Spleen (tissue), 7 donors: ENCODE data around the gene ST3GAL3.

Experiments used
- CTCF ChIP-seq, 11 experiments: fragments of 200-600 bp in 7 of 11; fragments of 450-650 bp in 4 of 11; sonication (generic) in 4 of 11; IDR thresholded peaks in 8 of 11; conservative IDR thresholded peaks in 3 of 11; 1 replicate in 7 of 11; 2 replicates in 4 of 11; pipeline versions ENCODE4 v1.4.0 to v1.8.0; 2016 to 2021; ENCODE audit warnings: antibody characterized with exemption in 11 of 11, inconsistent platforms in 4 of 11, mild to moderate bottlenecking in 1 of 11
- POLR2A ChIP-seq, 3 donors: fragments of 450-650 bp; IDR thresholded peaks; one replicate each; pipeline ENCODE4 v1.5.1; 2017; ENCODE audit warnings: antibody characterized with exemption in 3 of 3, mild to moderate bottlenecking in 1 of 3
- POLR2AphosphoS5 ChIP-seq, 3 donors: sonication (generic); formaldehyde crosslinking; IDR thresholded peaks; one replicate each; pipeline ENCODE4 v1.5.1; 2017; ENCODE audit warnings: antibody characterized with exemption in 3 of 3
- donor health status: DM: no; HTN: no; CAD: no; lungs with moderate emphysema.
- donor health status: DM: no; HTN: no; CAD: no.
- donor health status: DM: no; HTN: no; CAD: no.

DNA sequence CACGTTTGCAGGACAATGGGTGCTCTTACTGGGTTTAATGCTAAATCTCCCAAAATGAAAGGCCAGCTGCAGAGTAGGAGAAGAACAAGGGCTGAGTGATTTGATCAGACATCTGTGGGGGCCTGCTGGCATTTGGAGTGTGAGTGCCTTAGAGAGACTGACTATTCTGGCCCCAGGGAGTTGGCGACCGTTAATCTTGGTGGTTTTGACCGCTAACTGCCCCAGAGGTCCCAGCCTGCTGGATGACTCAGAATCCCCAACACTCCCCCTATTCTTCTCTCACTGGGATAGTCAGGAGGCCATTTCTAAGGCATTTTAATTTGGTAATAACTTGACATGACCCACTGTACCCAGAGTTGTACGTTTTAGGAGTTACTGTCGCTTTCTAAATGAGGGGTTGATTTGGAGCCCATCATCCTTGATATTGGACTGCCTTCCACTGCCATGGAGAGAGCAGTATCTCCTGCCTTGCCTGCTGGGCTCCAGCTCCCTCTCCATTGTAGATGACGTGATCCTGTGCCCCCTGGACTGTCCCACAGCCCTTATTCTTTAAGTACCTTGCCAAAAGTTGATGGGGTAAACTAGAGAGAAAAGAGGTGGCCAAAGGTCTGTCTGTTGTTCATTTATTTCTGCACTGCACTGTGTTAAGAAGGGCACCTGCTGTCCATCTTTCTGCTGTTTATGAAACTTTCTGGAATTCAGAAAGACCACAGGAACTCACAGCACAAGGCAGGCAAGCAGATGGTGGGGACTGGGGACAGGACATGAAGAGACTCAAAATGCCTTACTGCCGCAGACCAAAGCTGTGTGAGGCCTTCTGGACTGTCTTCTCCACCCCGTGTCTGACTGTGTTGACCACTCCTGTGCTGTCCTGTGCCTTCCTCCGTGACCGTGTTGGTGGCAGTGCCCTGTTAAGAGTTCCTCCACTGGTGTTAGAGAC lies 128.0 kb downstream of the ST3GAL3 start:
- TF ChIP-seq CTCF (IDR thresholded peaks at IDR 0.05 in 8 of 11, conservative IDR thresholded peaks at IDR 0.05 in 3 of 11) (no peak), POLR2A (IDR thresholded peaks at IDR 0.05) (no peak), POLR2AphosphoS5 (IDR thresholded peaks at IDR 0.05) (no peak)
